SK-N-MC (cell line): ENCODE data around the gene MIGA1.

ENCODE experiments used
- EZH2 ChIP-seq: fragments of 200-600 bp; sonication (generic); IDR thresholded peaks from one replicate; pipeline ENCODE4 v1.6.1; 2017; ENCODE audit warnings: antibody characterized with exemption
- FOXP2 ChIP-seq: optimal IDR thresholded peaks from 2 replicates; pipeline ENCODE3; 2011; ENCODE audit warnings: mild to moderate bottlenecking, moderate library complexity; ENCODE audit not compliant: insufficient read depth; ENCODE audit errors: extremely low read length, control extremely low read depth
- POLR2AphosphoS5 ChIP-seq: IDR thresholded peaks from 2 replicates; pipeline ENCODE4 v1.6.1; 2012; ENCODE audit warnings: mild to moderate bottlenecking, low read depth, low read length, borderline replicate concordance

- TF ChIP-seq POLR2AphosphoS5: no peak
- TF ChIP-seq EZH2: no peak
- no peak for TF ChIP-seq FOXP2
These were observed 101.6 kb downstream of the MIGA1 start for GRCh38 chr1:77881061-77881460.
